ENCODE data around the gene SLC35F3. TPM values are rescaled to one million over a fixed set of nuclear protein-coding genes. Genes with fewer than 3 reads are reported as not detected.

Gene SLC35F3
- polyA plus RNA-seq (2013) = 0.16 TPM

DNA sequence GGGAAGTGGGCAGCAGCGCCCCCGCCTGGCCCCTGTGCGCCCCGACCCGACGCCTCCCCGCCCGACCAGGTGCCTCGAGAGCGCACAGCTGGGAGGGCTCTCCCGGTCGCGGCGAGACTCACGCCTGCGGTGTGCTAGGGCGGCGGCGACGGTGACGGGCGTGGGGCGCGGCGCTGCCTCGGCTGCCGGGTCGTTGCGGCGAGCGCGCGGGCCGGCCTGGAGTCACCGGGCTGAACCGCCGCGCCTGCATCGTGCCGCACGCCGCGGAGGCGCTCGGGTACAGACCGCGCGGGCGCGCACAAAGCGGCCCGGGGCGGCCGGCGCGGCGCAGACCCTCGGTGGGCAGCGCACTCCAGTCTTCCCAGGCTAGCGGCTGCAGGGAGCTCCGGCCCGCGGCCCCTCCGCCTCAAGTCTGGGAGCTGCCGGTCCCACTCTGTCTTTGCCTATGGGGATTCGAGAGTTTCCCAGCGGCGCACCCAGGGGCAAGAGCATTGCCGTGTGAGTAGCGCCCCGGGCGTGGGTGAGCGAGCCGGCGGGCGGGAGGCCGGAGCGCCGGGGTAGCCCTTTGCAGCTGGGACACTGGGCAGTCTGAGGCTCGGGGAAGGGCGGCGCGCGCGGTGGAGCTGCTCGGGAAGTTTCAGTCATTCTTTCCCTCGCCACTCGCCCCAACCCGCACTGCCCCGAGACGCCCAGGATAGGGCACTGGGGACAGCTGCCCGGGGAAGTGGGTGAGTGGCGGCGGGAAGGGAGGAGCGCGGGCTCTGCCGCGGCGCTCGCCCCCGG lies at the start of gene SLC35F3:
TSS of gene SLC35F3 (plus strand) at position 44 of the 783 bp plus-strand sequence.
- peaks cover 17 to 70% (median 33%) of the 10 kb centered on the region in 5 experiments for H3K27me3 ChIP-seq (replicated peaks in 2 of 5; ENCODE audit: control insufficient read depth in 4 of 5, insufficient read depth in 5 of 5, low read length in 4 of 5)
- CTCF ChIA-PET = no interaction called here
- WGBS (ENCODE audit: insufficient coverage) = under 1% methylated on average over 62 of the region's 101 CpGs
- peaks cover 0 to 15% (median 10%) of the 10 kb centered on the region in 4 experiments for H3K4me1 ChIP-seq (ENCODE audit: control extremely low read depth in 1 of 4, control insufficient read depth in 4 of 4, insufficient read depth in 4 of 4, low read length in 3 of 4)
- peak; percentile 8 to 55 (median 43) for DNase-seq
- POLR2A ChIA-PET = no interaction called here
- H3K36me3 ChIP-seq (ENCODE audit: control insufficient read depth in 4 of 4, insufficient read depth in 4 of 4, low read length in 3 of 4) = no peaks in the 10 kb centered on the region
- H3K27ac ChIP-seq (ENCODE audit: insufficient read depth in 1 of 2, low read depth in 1 of 2, low read length in 2 of 2, poor library complexity in 1 of 2, severe bottlenecking in 2 of 2) = no peak within 1 kb of the TSS
- peak within 1 kb of the TSS in 4 of 7 experiments; percentile 4 to 58 (median 38) for H3K4me3 ChIP-seq (ENCODE audit: control insufficient read depth in 1 of 7, extremely low read depth in 1 of 7, insufficient read depth in 4 of 7, low read depth in 2 of 7, low read length in 6 of 7)
- peaks cover 0 to 3% (median 0%) of the 10 kb centered on the region in 5 experiments for H3K9me3 ChIP-seq (ENCODE audit: control extremely low read depth in 1 of 5, control insufficient read depth in 4 of 5, insufficient read depth in 2 of 5, low read depth in 1 of 5, low read length in 4 of 5)

DNA sequence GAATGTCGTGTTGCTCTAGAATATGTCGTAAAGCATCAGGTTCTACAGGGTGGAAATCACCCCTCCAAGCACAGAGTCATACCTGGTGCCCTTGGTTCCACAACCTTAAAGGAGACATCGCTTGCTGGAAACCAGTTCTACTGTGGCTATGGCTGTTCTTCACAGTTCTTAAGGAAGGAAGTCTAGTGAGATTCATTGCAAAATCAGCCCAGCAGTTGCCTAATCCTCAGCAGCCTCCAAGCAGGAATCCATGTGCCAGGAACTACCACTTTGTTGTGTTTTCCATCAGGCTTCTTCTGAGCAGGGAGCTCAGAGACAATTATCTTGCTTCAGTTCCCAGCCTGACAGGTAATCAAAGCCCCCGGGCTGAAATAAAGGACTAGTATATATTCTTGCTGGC lies 45.0 kb upstream of the SLC35F3 start:
- CTCF ChIA-PET = no interaction called here

DNA sequence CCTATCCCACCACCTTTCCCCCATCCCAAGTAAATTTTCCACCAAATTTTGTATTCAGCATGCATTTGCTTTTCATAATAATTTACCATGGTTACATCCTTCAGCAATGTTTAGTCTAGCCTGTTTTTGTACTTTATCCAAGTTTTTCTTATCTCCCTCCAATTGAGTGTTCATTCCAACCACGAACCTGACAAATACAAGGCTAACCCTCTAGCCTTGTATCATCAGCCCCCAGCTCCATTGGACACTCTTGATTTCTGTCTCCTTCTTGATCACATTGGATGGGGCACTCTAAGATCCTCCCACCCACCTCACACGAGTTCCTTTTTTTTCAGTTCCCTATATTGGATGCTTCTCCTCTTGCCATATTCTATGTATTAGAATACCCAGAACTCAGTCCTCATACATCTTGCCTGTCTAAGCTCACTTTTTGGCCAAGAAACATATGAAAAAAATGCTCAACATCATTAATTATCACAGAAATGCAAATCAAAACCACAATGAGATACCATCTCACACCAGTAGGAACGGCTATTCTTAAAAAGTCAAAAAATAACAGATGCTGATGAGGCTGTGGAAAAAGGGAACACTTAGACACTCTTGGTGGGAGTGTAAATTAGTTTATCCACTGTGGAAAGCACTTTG lies 40.5 kb upstream of the SLC35F3 start:
- DNase-seq = no peak
- Histone ChIP-seq H3K36me3 (ENCODE audit: control insufficient read depth in 4 of 4, insufficient read depth in 4 of 4, low read length in 3 of 4) (no peaks in the 10 kb centered on the region), H3K4me1 (ENCODE audit: control extremely low read depth in 1 of 4, control insufficient read depth in 4 of 4, insufficient read depth in 4 of 4, low read length in 3 of 4) (no peaks in the 10 kb centered on the region), H3K27ac (ENCODE audit: insufficient read depth in 1 of 2, low read depth in 1 of 2, low read length in 2 of 2, poor library complexity in 1 of 2, severe bottlenecking in 2 of 2) (no peak overlapping the region), H3K9me3 (ENCODE audit: control extremely low read depth in 1 of 5, control insufficient read depth in 4 of 5, insufficient read depth in 2 of 5, low read depth in 1 of 5, low read length in 4 of 5) (peaks cover 0 to 15% (median 7%) of the 10 kb centered on the region in 5 experiments), H3K4me3 (ENCODE audit: control insufficient read depth in 1 of 7, extremely low read depth in 1 of 7, insufficient read depth in 4 of 7, low read depth in 2 of 7, low read length in 6 of 7) (no peak overlapping the region), H3K27me3 (replicated peaks in 2 of 5; ENCODE audit: control insufficient read depth in 4 of 5, insufficient read depth in 5 of 5, low read length in 4 of 5) (no peaks in the 10 kb centered on the region)
- CTCF ChIA-PET = no interaction called here
- 80% methylated on average over 1 of the region's 3 CpGs for whole genome bisulfite sequencing (ENCODE audit: insufficient coverage)
- POLR2A ChIA-PET = no interaction called here

More for the DNA sequence above, 45.0 kb upstream of the SLC35F3 start:
- Histone ChIP-seq H3K4me1 (ENCODE audit: control extremely low read depth in 1 of 4, control insufficient read depth in 4 of 4, insufficient read depth in 4 of 4, low read length in 3 of 4) (no peaks in the 10 kb centered on the region), H3K27ac (ENCODE audit: insufficient read depth in 1 of 2, low read depth in 1 of 2, low read length in 2 of 2, poor library complexity in 1 of 2, severe bottlenecking in 2 of 2) (no peak overlapping the region), H3K9me3 (ENCODE audit: control extremely low read depth in 1 of 5, control insufficient read depth in 4 of 5, insufficient read depth in 2 of 5, low read depth in 1 of 5, low read length in 4 of 5) (peaks cover 0 to 1% (median 0%) of the 10 kb centered on the region in 5 experiments), H3K4me3 (ENCODE audit: control insufficient read depth in 1 of 7, extremely low read depth in 1 of 7, insufficient read depth in 4 of 7, low read depth in 2 of 7, low read length in 6 of 7) (no peak overlapping the region), H3K36me3 (ENCODE audit: control insufficient read depth in 4 of 4, insufficient read depth in 4 of 4, low read length in 3 of 4) (no peaks in the 10 kb centered on the region), H3K27me3 (replicated peaks in 2 of 5; ENCODE audit: control insufficient read depth in 4 of 5, insufficient read depth in 5 of 5, low read length in 4 of 5) (peaks cover 0 to 3% (median 0%) of the 10 kb centered on the region in 5 experiments)
- POLR2A ChIA-PET = interaction anchor here (1.1 kb wide), 1 partner anchor 32 kb away, joined by 3 read pairs; no protein-coding TSS in a partner anchor
- no peak for DNase-seq
- WGBS (ENCODE audit: insufficient coverage) = 86% methylated on average over 4 of the region's 4 CpGs

DNA sequence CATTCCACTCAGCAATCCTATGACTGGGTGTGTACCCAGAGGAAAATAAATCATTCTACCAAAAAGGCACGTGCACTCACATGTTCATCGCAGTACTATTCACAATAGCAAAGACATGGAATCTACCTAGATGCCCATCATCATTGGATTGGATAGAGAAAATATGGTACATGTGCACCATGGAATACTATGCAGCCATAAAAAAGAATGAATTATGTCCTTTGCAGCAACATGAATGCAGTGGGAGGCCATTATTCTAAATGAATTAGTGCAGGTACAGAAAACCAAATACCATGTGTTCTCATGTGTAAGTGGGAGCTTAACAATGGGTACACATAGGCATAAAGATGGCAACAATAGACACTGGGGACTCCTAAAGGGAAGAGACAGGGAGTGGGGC lies 39.9 kb upstream of the SLC35F3 start:
- Histone ChIP-seq H3K4me3 (ENCODE audit: control insufficient read depth in 1 of 7, extremely low read depth in 1 of 7, insufficient read depth in 4 of 7, low read depth in 2 of 7, low read length in 6 of 7) (no peak overlapping the region), H3K36me3 (ENCODE audit: control insufficient read depth in 4 of 4, insufficient read depth in 4 of 4, low read length in 3 of 4) (no peaks in the 10 kb centered on the region), H3K27ac (ENCODE audit: insufficient read depth in 1 of 2, low read depth in 1 of 2, low read length in 2 of 2, poor library complexity in 1 of 2, severe bottlenecking in 2 of 2) (no peak overlapping the region), H3K27me3 (replicated peaks in 2 of 5; ENCODE audit: control insufficient read depth in 4 of 5, insufficient read depth in 5 of 5, low read length in 4 of 5) (no peaks in the 10 kb centered on the region), H3K9me3 (ENCODE audit: control extremely low read depth in 1 of 5, control insufficient read depth in 4 of 5, insufficient read depth in 2 of 5, low read depth in 1 of 5, low read length in 4 of 5) (peaks cover 0 to 15% (median 7%) of the 10 kb centered on the region in 5 experiments), H3K4me1 (ENCODE audit: control extremely low read depth in 1 of 4, control insufficient read depth in 4 of 4, insufficient read depth in 4 of 4, low read length in 3 of 4) (no peaks in the 10 kb centered on the region)
- WGBS (ENCODE audit: insufficient coverage) = no CpG with 5 or more reads among the region's 2 CpGs
- CTCF ChIA-PET = no interaction called here
- POLR2A ChIA-PET = no interaction called here
- DNase-seq = no peak

DNA sequence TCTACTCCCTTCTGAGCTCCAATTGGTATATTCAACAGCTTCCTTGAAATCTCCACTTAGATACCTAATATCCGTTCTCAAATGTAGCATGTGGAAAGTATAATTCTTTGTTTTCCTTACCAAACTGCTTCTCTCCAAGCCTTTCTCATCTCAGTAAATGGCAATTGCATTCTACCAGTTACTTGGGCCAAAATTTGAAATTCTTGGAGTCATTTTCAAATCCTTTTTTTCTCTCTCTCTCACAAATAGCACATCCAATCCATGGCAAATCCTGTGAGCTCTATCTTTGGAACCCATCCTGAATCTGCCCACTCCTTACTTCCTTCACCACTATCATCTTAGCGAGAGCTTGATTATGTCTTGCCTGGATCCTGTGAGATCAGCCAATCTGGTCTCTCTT lies 39.3 kb upstream of the SLC35F3 start:
- H3K27ac ChIP-seq (ENCODE audit: insufficient read depth in 1 of 2, low read depth in 1 of 2, low read length in 2 of 2, poor library complexity in 1 of 2, severe bottlenecking in 2 of 2) = no peak overlapping the region
- H3K36me3 ChIP-seq (ENCODE audit: control insufficient read depth in 4 of 4, insufficient read depth in 4 of 4, low read length in 3 of 4) = no peaks in the 10 kb centered on the region
- H3K4me3 ChIP-seq (ENCODE audit: control insufficient read depth in 1 of 7, extremely low read depth in 1 of 7, insufficient read depth in 4 of 7, low read depth in 2 of 7, low read length in 6 of 7) = no peak overlapping the region
- no peaks in the 10 kb centered on the region for H3K27me3 ChIP-seq (replicated peaks in 2 of 5; ENCODE audit: control insufficient read depth in 4 of 5, insufficient read depth in 5 of 5, low read length in 4 of 5)
- no peaks in the 10 kb centered on the region for H3K4me1 ChIP-seq (ENCODE audit: control extremely low read depth in 1 of 4, control insufficient read depth in 4 of 4, insufficient read depth in 4 of 4, low read length in 3 of 4)
- peaks cover 0 to 15% (median 7%) of the 10 kb centered on the region in 5 experiments for H3K9me3 ChIP-seq (ENCODE audit: control extremely low read depth in 1 of 5, control insufficient read depth in 4 of 5, insufficient read depth in 2 of 5, low read depth in 1 of 5, low read length in 4 of 5)
- 45% methylated on average over 1 of the region's 2 CpGs for WGBS (ENCODE audit: insufficient coverage)
- ChIA-PET POLR2A (no interaction called here), CTCF (no interaction called here)
- no peak for DNase-seq

DNA sequence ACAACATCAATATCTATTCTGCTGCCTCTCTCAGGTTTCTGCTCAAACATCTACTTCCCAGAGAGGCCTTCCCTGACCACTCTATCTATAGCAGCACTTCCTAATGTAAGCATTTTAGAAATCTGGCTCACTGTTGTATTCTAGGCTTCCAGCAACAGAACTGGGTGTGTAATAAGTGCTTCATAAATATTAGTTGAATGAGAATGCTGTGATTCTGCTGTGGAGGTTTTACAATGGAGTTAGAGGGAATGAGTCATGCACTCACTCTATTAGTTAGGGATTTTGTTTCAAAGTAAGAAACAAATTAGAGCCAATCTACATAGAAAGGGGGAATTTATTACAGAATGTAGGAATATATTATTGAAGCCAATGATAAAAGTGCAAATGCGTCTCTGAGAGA lies 38.6 kb upstream of the SLC35F3 start:
- H3K27ac ChIP-seq (ENCODE audit: insufficient read depth in 1 of 2, low read depth in 1 of 2, low read length in 2 of 2, poor library complexity in 1 of 2, severe bottlenecking in 2 of 2) = no peak overlapping the region
- no peaks in the 10 kb centered on the region for H3K27me3 ChIP-seq (replicated peaks in 2 of 5; ENCODE audit: control insufficient read depth in 4 of 5, insufficient read depth in 5 of 5, low read length in 4 of 5)
- WGBS (ENCODE audit: insufficient coverage) = 100% methylated on average over 1 of the region's 1 CpG
- CTCF ChIA-PET = no interaction called here
- H3K36me3 ChIP-seq (ENCODE audit: control insufficient read depth in 4 of 4, insufficient read depth in 4 of 4, low read length in 3 of 4) = no peaks in the 10 kb centered on the region
- no peaks in the 10 kb centered on the region for H3K4me1 ChIP-seq (ENCODE audit: control extremely low read depth in 1 of 4, control insufficient read depth in 4 of 4, insufficient read depth in 4 of 4, low read length in 3 of 4)
- peaks cover 0 to 15% (median 7%) of the 10 kb centered on the region in 5 experiments for H3K9me3 ChIP-seq (ENCODE audit: control extremely low read depth in 1 of 5, control insufficient read depth in 4 of 5, insufficient read depth in 2 of 5, low read depth in 1 of 5, low read length in 4 of 5)
- H3K4me3 ChIP-seq (ENCODE audit: control insufficient read depth in 1 of 7, extremely low read depth in 1 of 7, insufficient read depth in 4 of 7, low read depth in 2 of 7, low read length in 6 of 7) = no peak overlapping the region
- POLR2A ChIA-PET = no interaction called here
- no peak for DNase-seq

DNA sequence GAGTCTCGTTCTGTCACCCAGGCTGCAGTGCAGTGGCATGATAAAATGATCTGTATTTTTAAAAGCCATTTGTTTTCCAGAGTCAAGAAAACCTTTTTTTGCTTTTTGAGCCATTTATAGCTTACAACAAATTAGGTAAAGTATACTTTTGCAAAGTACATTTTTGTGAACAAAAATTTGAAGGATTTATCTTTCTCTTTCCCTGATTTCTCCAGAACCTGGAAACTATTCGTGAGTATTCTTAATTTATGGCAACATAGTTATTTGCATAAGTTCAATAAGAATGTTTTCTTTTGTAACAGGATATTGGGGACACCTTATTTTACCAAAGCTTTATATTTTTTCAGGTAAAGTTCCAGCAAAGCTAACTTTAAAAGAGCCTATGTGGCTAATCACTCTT lies 37.4 kb upstream of the SLC35F3 start:
- Histone ChIP-seq H3K27me3 (replicated peaks in 2 of 5; ENCODE audit: control insufficient read depth in 4 of 5, insufficient read depth in 5 of 5, low read length in 4 of 5) (no peaks in the 10 kb centered on the region), H3K36me3 (ENCODE audit: control insufficient read depth in 4 of 4, insufficient read depth in 4 of 4, low read length in 3 of 4) (no peaks in the 10 kb centered on the region), H3K27ac (ENCODE audit: insufficient read depth in 1 of 2, low read depth in 1 of 2, low read length in 2 of 2, poor library complexity in 1 of 2, severe bottlenecking in 2 of 2) (no peak overlapping the region), H3K9me3 (ENCODE audit: control extremely low read depth in 1 of 5, control insufficient read depth in 4 of 5, insufficient read depth in 2 of 5, low read depth in 1 of 5, low read length in 4 of 5) (peaks cover 0 to 15% (median 7%) of the 10 kb centered on the region in 5 experiments), H3K4me3 (ENCODE audit: control insufficient read depth in 1 of 7, extremely low read depth in 1 of 7, insufficient read depth in 4 of 7, low read depth in 2 of 7, low read length in 6 of 7) (no peak overlapping the region), H3K4me1 (ENCODE audit: control extremely low read depth in 1 of 4, control insufficient read depth in 4 of 4, insufficient read depth in 4 of 4, low read length in 3 of 4) (no peaks in the 10 kb centered on the region)
- CTCF ChIA-PET = no interaction called here
- no peak for DNase-seq
- WGBS (ENCODE audit: insufficient coverage) = no CpG with 5 or more reads among the region's 2 CpGs
- POLR2A ChIA-PET = no interaction called here

All from common myeloid progenitor, CD34-positive (primary cell).